Effector CD8-positive, alpha-beta T cell (primary cell): ENCODE results near the gene E2F6.

Experiments used
- DNase-seq: peaks from one replicate; lab custom pipeline; 2025; lab: John Stamatoyannopoulos, UW

E2F6 gene

DNA sequence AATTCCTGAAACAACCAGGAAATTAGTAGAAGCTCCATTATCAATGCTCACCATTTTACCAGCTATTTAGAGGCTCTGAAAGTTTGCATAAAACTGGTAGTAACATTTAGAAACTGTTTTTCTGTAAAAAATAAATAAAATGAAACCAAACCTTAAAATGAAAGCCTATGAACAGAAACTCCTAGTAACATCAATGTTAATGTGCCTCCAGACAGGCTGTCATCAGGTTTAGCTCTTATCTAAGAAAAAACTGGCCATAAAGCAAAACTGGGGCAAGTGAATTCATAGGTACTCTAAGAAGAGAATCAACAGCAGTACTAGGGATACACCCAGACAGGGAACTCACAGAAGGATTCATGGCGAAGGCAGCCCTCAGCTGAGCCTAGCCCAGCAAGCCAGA lies 8.0 kb downstream of the E2F6 start:
- no peak for DNase-seq

DNA sequence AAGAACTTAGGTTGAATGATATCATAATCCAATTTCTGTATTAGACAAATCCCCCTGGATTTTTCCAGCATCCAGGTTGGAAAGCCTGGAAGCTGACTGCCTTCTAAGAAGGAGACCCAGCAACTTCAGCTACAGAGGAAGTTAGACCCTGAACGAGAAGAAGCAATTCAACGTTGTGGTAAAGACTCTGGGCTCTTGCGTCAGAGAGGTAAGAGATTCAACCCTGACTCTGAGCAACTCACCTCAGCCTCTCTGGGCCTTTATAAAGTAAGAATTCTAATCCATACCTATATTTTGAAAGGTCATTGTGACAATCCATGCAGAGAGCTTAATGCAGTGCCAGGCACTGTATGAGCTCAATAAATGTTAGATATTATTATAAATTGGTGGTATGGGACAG lies 9.7 kb downstream of the E2F6 start:
- no peak for DNase-seq

DNA sequence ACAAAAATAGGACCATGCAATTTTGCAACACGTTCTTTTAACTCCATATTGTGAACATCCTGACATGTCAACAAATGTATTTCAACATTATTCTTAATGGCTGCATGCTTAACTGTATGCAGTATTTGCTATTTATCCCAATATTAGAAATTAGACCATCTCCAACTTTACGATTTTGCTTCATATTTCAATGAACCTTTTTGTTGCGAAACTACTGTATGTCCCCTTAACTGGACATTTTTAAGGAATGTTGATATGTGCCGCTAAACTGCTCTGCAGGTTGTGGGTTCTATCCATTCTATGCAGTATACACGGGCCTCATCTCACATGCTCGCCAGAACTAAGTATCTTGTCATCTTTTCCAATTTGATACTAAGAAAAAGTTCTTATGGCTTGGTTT lies 11.1 kb downstream of the E2F6 start:
- no peak for DNase-seq

DNA sequence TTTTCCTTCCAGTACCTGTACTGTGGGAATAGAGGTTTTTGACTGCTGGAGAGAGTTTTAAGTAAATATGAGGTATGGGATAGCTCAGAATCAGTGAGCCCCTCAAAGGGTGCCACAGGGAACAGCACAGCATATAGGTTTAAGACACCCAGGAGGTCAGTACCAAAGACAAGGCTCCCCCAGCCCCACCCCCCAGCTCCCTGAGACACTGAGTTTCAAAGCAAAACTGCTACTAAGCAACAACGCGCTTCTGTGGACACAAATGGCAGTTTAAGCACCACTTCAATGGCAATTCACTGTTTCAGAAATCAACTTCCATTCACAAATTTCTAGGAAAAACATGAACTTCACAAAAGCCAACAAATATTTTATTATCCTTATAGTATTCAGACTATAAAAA lies 15.2 kb downstream of the E2F6 start:
- no peak for DNase-seq

DNA sequence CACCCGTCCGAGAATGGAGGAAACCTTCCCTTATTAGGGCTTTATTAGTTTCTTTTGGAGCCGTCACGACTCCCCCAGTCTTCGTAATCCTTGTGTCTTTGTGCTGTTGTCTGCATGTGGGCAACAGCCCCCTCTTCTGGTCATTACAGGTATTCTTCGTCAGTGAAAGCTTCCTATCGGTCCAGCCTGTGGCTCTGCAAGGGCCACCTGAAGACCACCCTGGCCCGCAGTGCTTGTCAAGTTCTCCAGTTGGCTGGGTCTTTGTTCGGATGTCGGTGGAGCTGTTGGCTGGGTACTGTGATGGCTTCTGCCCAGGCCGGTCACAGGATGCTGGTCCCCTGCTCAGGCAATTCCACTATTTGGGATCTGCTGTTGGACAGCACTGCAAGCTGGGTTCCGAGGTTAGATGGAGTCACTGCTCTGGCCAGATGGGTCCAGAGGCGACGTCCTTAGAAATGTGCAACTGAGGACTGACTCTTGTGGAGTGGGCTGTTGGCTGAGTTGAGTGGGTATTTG lies 19.2 kb downstream of the E2F6 start:
- DNase-seq: peak; percentile 27

DNA sequence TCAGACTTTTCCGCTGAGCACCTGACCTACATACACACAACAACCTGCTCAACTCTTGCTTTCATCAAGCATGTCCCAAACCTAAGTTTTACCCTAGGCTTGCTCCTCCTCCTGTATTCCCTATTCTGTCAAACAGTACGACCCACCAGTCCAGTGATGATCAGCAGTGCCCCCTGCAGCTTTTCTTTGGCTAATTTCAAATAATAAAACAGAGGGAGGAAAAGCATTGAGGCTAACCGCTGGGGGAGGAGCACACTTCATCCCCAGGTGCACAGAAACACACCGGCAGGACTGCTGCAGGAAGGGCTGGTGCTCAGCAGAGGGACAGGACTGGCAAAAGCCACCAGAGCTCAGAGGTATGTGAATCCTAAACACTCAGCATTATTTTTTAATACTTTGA lies 21.2 kb downstream of the E2F6 start:
- no peak for DNase-seq

DNA sequence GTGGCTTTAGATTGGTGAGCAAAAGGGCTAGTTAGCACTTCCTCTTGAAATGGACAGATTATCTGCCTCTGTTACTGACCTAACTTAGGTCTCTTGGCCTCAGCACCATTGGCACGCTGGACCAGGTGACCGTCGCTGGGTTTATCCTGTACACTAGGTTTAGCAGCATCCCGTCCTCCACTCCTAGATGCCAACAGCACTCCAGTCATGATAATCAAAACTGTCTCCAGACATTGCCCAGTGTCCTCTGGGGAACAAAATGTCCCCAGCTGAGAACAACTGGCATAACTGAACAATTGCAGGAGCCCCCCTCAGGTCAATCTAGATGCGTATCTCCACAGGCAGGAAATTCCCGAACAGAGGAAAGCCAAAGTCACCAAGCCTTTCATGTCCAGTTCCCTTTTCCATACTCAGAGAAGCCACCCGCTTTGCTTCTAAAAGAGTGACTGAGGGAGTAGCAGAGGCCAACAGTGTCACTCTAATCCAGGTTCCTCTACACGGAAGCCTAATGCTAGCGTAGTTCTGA lies 27.3 kb downstream of the E2F6 start:
- no peak for DNase-seq

DNA sequence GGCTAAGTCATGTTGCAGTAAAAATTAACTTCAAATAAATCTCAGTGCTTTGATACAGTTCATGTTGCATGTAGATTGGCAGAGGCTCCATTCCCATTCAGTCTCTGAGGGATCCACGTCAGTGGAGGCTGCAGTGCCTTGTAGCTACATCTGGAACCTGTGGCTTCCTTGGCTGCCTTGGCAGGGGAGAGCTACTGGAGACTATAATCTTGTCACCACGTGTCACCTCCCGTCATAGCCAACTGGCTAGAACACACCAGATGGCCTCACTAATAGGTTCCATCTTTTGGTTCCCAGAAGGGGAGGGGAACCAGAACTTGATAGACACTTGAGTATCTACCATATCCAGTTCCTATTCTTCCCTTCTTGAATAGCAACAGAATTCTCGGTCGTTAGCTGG lies 28.4 kb downstream of the E2F6 start:
- no peak for DNase-seq

DNA sequence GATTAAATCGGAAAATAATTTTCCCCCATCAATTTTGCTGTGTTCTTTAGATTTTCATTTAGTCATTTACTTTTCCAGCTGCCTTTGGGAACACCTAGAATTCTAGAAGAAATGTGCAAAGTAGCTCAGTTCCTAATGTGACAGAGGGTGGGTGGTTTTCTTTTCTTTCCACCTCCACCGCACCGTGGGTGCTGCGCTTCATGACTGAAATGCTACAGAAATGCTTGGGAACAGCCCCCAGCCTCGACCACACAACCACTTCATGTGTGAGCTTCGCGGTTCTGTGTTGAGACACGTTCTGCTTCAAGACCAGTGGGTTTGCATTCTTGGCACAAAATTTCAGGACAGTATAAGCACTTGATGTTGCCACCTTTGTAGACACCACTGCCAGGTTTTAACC lies 30.9 kb downstream of the E2F6 start:
- no peak for DNase-seq

DNA sequence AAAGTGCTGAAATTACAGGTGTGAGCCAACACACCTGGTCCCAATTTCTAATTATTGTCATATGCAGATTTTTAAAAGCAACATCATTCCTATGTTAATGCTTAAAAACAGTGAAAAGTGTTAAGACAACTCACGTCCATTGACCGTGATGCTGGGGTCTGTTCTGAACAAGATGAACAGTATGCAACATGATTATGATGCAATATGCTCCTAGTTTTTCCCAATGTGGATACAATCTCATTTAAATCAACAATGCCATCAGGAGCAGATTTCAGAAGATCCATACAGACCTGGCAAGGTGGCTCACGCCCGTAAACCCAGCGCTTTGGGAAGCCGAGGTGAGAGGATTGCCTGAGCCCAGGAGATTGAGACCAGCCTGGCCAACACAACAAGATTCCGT lies 31.5 kb downstream of the E2F6 start:
- DNase-seq: no peak

DNA sequence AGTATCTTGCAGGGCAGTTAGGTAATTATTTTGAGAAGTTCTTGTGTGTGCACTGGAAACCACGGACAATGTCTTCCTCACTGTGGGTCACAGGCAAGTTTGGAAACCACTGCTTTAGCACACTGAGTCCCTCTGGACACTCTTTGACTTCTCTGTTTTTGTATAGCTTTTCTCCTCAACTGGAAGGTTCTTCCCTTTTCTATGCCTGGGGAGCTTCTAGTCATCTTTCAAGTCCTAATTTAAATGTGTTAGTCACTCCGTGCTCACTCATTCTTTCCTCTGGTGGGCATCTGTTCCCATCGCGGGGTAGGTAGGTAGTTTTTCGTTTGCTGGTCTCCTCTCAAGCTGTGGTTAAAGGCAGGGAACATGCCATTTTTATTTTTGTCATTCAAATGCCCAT lies 32.1 kb downstream of the E2F6 start:
- DNase-seq: no peak

DNA sequence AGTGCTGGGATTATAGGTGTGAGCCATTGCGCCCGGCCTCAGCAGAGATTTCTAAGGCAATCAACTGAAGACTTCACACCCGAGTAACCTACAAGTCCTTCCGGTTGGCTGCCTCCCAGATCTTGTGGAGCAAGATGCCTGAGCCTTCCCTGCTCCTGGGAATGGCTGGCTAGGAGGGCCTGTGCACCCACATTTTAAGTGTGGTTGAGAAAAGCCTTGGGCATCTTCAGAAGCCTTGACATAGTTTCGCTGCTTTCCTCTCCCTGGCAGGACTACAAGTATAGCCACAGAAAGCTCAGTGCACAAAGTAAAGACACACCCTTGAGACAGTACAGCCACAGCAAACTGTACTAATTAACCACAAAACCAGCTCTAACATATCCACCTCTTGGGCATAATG lies 35.2 kb downstream of the E2F6 start:
- no peak for DNase-seq

DNA sequence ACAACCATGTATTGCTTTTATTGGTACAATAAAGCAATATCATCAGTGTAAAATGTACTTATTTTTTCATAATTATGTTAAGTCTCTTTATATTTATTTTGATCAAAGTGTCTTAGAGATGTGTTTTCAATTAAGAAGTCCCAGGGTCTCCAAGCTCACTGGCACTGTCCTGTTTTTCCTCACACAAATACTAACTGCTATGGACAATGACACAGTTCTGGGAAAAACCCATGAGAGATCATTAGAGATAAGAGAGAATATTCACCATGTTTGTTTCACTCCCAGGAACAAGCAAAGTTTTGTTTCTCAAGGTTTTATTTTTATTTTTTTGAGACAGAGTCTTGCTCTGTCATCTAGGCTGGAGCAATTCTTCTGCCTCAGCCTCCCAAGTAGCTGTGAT lies 38.7 kb downstream of the E2F6 start:
- DNase-seq: no peak

DNA sequence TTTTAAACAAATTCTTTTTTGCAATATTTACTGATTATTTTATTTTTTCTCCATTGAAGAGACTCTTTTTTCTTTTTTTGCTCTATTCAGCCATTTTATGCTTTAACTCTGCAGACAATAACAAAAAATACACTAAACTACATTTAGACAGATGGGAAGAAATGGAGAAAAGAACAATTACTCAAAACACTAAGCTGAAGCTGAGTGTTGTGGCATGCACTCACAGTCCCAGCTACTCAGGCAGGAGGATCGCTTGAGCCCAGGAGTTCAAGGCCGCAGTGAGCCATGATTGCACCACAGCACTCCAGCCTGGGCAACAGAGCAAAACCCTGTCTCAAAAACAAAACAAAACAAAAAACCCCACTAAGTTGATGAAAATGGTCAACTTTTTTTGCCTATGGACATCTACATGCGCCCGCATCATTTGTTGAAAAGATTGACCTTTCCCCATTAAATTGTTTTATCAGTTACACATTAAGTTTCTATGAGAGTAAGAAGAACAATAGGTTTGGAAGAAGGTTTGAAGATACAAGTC lies 43.0 kb downstream of the E2F6 start:
- no peak for DNase-seq

DNA sequence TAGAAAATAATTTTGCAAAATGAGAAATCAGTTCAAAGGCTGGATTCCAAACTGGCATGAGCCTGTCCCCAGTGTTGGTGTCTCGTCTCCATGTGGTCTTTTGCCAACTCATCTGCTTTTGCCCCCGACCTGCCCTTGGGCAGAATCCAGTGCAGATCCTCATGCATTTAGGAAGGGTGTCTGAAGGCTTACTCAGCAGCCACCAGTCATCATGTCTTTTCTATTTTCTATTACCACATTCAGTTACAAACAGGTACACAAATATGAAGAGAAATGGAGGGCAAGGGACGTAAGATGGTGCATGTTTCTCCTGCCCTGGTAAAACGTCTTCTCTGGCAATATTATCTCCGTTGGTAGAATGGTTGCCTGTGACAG lies 43.5 kb downstream of the E2F6 start:
- DNase-seq: no peak

DNA sequence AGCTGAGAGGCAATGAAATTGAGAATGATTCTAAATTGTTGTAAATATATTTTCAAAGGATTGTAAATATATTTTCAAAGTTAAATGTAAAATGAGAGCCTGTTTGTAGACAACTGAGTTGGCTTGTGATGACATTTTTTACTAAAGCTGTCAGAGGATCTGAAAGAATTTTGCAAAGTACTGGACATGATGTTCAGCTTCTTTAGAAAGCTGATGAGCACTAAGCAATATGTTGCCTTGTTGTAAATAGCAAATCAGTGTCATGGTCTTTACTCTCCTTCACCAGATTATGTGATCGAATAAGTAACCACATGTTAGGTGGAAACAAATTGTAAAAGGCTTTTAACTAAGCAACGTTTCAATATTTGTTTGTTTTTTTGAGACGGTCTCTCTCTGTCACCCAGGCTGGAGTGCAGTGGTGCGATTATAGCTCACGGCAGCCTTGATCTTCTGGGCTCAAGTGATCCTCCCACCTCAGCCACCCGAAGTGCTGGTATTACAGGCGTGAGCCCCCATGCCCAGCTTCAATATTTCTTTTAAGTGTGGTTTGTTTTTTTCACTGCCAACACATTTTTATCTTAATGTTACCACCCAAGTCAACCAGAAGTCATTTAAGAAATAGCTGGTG lies 44.0 kb downstream of the E2F6 start:
- no peak for DNase-seq

DNA sequence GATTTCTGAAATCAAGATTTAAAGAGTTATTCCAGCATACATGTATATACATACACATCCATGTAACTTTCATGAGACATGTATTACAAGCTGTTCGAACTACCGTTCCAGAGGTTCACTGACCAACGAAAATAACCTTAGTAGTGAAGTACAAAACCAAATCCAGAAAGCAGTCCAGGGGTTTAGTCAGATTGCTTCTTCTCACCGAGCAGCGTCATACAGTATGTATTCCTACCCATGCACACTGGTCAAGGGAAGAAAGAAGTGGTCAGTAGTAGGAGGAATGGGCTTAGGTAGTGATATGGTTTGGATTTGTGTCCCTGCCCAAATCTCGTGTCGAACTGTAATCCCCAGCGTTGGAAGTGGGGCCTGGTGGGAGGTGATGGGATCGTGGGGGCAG lies 45.3 kb downstream of the E2F6 start:
- no peak for DNase-seq

DNA sequence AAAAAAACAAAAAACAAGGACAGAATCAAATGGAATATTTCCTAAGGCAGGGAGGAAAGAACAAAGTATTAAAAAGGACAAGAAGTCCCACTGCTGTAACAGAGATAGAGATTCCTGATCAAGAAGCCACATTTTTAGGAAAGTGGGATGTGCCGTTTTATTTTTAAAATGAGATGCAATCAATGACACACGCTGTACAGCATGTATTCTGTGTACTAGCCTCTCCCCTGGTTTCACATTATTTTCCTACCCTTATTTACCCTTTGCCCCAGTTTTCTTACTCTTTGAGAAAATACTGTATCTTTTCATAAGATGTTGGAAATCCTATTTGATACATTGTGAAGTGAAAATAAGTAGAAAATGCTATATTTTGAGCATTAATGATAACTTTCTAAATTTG lies 45.8 kb downstream of the E2F6 start:
- no peak for DNase-seq

DNA sequence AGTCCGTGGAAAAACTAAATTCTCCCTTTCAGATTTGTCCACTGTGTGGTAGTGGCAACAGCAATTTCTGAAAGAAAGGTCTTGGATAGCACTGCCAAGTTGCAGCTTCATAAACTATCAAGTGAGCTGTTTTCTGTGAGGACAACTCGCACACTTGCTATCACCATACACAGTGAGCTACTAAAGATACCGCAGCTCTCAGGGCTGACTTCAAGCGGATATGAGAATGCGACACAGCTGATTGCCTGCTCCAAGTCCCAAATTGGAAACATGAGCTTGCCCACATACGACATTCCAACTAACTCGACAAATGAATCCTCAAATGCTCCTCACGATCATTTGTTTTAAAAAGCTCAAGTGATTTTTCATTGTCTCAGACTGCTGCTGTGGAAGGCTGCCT lies 46.2 kb downstream of the E2F6 start:
- DNase-seq: no peak

DNA sequence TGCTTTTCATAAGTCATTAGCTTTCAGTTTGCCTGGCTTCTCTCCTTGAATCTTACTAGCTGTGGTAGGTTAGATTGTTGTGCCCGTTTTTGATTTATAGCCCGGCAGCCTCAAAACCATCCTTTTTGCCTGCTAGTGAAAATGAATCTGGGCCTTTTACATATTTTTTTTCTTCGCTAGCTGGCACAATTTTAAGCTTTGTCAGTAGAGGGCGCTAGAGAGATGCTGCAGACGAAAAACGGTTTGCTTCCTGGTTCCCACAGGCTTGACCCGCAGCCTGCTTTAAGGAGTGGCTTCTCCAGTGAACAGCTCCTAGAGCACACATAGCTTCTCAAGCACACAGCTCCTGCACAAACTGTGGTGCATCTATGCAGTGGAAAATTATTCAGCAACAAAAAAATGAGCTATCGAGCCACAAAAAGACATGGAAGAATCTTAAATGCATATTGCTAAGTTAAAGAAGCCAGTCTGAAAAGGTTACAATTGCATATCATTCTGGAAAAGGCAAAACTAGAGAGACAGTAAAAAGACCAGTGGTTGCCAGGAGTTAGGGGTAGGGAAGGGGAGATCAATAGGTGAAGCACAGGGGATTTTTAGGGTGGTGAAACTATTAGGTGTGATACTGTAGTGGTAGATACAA lies 47.9 kb downstream of the E2F6 start:
- DNase-seq: no peak

DNA sequence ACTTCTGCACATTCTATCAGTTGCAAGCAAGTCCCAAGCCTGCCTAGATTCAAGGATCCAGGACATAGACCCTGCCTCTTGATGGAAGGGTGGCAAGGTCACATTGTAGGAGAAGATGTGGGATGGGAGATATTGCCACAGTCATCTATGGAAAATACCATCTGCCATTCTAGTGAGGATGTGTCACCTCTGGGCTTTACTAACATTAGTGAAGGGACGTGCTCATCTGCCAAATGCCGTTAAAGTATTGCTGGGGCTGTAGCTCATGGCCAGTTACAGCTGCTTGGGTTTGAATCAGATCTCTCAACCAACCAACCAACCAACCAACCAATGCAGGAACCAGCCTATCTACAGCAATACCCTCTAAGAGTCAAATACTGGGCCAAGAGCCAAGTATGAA lies 49.0 kb downstream of the E2F6 start:
- no peak for DNase-seq

DNA sequence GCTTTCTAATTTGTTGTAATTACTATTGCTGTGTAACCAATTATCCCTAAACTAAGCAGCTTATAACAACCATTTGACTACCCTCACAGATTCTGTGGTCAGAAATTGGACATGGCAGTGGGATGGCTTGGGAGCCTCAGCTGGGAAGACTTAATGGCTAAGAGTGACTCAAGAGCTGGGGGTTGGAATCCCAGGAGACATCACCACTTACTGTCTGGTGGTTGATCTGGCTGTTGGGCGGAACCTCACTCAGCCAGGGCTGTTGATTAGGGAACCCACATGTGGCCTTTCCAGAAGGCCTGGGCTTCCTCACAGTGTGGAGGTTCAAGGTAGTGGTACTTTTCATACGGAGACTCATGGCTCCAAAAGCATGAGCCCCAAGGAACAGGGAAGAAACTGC lies 49.8 kb downstream of the E2F6 start:
- no peak for DNase-seq

DNA sequence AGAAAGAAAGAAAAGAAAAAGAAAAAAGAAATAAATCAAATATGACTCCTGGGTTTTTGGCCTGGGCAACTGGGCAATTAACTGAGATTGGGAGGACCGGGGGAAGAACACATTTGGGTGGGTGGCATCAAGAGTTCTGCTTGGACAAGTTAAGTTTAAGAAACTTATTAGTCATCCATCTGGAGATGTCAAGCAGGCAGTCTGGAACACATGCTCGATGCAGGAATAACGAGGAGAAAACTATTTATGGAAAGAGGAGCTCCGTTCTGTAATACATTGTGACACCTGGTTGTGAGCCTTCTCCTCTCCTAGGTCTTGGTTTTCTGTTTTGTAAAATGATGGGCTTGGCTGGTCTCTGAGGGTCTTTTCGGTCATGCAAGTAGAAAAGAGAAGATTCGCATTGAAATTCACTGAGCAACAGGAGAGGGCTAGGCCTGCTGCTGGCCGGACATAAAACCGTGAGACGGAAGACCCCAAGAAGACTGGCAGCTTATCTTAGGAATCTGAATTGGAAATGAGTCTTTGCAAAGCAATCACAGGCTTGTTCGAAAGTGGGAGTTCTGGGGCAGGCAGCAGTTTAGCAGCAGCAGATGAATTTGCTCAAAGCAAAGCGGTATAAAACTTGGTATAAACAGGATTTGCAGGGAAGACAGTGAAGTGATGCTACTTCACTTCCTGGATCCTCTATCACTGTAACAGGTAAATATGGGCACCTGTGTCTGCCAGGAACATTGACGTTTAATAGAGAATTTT lies 51.4 kb downstream of the E2F6 start:
- DNase-seq: no peak
